ENCODE results near the gene KIF1B.

KIF1B gene

DNA sequence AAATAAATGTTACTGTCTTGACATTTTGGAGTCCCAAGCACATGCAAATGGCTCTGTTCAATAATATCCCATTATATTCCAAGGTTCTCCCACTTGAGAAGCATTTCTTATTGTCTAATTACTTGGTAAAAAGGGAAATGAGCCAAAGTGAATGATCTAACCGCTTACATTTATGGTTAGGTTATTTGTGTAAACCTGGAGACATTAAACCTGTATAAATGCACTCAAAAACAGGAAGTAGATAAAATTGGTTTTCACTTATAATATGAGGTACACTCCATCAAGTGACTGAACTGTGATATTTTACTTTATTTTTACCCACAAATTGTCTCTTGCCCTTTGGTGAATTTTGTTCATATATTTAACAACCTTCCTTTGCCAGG is 26.8 kb downstream of the KIF1B start:
- Histone ChIP-seq H3K9me2 (replicated peaks; ENCODE audit: insufficient read depth, low read length) (no peaks in the 10 kb centered on the region), H3K9me3 (replicated peaks; ENCODE audit: insufficient read depth, low read length) (no peaks in the 10 kb centered on the region), H3K4me3 (ENCODE audit: low read length) (no peak overlapping the region), H2AFZ (ENCODE audit: low read length) (no peak overlapping the region), H3K9ac (ENCODE audit: low read length) (no peak overlapping the region), H3K79me2 (ENCODE audit: low read length) (peaks cover 31% of the 10 kb centered on the region), H3F3A (ENCODE audit: insufficient read depth, low read length) (no peaks in the 10 kb centered on the region), H3K4me2 (ENCODE audit: low read depth, low read length) (no peak overlapping the region), H3K4me1 (ENCODE audit: low read length) (peaks cover 6% of the 10 kb centered on the region; the same call in 1 of the 2 replicates), H4K20me1 (ENCODE audit: insufficient read depth, low read length) (no peaks in the 10 kb centered on the region), H3K27ac (ENCODE audit: low read length) (peak overlapping the region; percentile 4; the same call in 1 of the 2 replicates), H3K27me3 (replicated peaks; ENCODE audit: insufficient read depth, low read length) (no peaks in the 10 kb centered on the region), H3K36me3 (replicated peaks; ENCODE audit: insufficient read depth, low read length) (no peaks in the 10 kb centered on the region)
- TF ChIP-seq, protein P1, sequence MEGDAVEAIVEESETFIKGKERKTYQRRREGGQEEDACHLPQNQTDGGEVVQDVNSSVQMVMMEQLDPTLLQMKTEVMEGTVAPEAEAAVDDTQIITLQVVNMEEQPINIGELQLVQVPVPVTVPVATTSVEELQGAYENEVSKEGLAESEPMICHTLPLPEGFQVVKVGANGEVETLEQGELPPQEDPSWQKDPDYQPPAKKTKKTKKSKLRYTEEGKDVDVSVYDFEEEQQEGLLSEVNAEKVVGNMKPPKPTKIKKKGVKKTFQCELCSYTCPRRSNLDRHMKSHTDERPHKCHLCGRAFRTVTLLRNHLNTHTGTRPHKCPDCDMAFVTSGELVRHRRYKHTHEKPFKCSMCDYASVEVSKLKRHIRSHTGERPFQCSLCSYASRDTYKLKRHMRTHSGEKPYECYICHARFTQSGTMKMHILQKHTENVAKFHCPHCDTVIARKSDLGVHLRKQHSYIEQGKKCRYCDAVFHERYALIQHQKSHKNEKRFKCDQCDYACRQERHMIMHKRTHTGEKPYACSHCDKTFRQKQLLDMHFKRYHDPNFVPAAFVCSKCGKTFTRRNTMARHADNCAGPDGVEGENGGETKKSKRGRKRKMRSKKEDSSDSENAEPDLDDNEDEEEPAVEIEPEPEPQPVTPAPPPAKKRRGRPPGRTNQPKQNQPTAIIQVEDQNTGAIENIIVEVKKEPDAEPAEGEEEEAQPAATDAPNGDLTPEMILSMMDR (IDR thresholded peaks at IDR 0.05; ENCODE audit: low read length) = no peak
- TF ChIP-seq EZH2phosphoT487 (IDR thresholded peaks at IDR 0.05; ENCODE audit: low read length) (no peak), EZH2 (optimal IDR thresholded peaks at IDR 0.05; ENCODE audit: low read depth, low read length) (no peak)
- DNase-seq = no peak

DNA sequence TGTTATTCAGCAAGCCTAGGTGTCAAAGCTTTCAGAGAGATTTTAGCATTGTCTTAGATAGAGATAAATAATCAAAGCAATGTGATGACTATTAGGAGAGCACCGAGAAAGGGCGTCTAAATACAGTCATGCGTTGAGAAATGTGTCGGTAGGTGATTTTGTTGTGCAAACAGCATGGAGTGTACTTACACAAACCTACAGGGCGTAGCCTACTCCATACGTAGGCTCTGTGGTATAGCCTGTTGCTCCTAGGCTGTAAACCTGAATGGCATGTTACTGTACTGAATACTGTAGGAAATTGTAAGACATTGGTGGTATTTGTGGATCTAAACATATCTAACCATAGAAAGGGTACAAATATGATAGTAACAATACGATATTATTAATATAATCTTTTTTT is 31.8 kb downstream of the KIF1B start:
- Histone ChIP-seq H3K4me1 (ENCODE audit: low read length) (no peaks in the 10 kb centered on the region), H3F3A (ENCODE audit: insufficient read depth, low read length) (no peaks in the 10 kb centered on the region), H2AFZ (ENCODE audit: low read length) (no peak overlapping the region), H3K9me3 (replicated peaks; ENCODE audit: insufficient read depth, low read length) (no peaks in the 10 kb centered on the region), H3K4me2 (ENCODE audit: low read depth, low read length) (no peak overlapping the region), H3K9me2 (replicated peaks; ENCODE audit: insufficient read depth, low read length) (no peaks in the 10 kb centered on the region), H3K79me2 (ENCODE audit: low read length) (peaks cover 55% of the 10 kb centered on the region), H3K4me3 (ENCODE audit: low read length) (no peak overlapping the region), H3K36me3 (replicated peaks; ENCODE audit: insufficient read depth, low read length) (no peaks in the 10 kb centered on the region), H4K20me1 (ENCODE audit: insufficient read depth, low read length) (no peaks in the 10 kb centered on the region), H3K27me3 (replicated peaks; ENCODE audit: insufficient read depth, low read length) (no peaks in the 10 kb centered on the region), H3K27ac (ENCODE audit: low read length) (no peak overlapping the region), H3K9ac (ENCODE audit: low read length) (no peak overlapping the region)
- no peak for DNase-seq
- TF ChIP-seq, protein P1 (IDR thresholded peaks at IDR 0.05; ENCODE audit: low read length) = no peak
- TF ChIP-seq EZH2phosphoT487 (IDR thresholded peaks at IDR 0.05; ENCODE audit: low read length) (no peak), EZH2 (optimal IDR thresholded peaks at IDR 0.05; ENCODE audit: low read depth, low read length) (no peak)

DNA sequence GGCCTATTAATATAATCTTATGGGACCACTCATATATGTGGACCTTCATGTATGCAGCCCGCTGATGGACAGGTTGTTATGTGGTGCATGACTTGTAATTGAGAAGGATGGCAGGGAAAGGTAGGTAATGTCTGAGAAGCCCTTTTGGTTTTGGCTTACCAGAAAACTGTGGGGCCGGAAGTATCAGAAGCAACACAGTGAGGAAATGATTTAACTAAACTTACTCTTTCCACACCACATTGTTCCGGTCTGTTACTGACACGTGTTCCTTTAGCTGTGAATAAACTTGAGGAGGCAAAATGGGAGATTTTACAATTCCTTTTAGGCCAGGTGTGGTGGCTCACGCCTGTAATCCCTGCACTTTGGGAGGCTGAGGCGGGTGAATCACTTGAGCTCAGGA is 32.4 kb downstream of the KIF1B start:
- Histone ChIP-seq H2AFZ (ENCODE audit: low read length) (no peak overlapping the region), H3K27ac (ENCODE audit: low read length) (no peak overlapping the region; the same call in 1 of the 2 replicates), H4K20me1 (ENCODE audit: insufficient read depth, low read length) (no peaks in the 10 kb centered on the region), H3K4me3 (ENCODE audit: low read length) (no peak overlapping the region), H3K4me1 (ENCODE audit: low read length) (no peaks in the 10 kb centered on the region), H3K9ac (ENCODE audit: low read length) (no peak overlapping the region), H3K9me3 (replicated peaks; ENCODE audit: insufficient read depth, low read length) (no peaks in the 10 kb centered on the region), H3K27me3 (replicated peaks; ENCODE audit: insufficient read depth, low read length) (no peaks in the 10 kb centered on the region), H3K9me2 (replicated peaks; ENCODE audit: insufficient read depth, low read length) (no peaks in the 10 kb centered on the region), H3K4me2 (ENCODE audit: low read depth, low read length) (no peak overlapping the region), H3F3A (ENCODE audit: insufficient read depth, low read length) (no peaks in the 10 kb centered on the region), H3K79me2 (ENCODE audit: low read length) (peaks cover 56% of the 10 kb centered on the region), H3K36me3 (replicated peaks; ENCODE audit: insufficient read depth, low read length) (no peaks in the 10 kb centered on the region)
- DNase-seq = peak; percentile 34
- TF ChIP-seq EZH2phosphoT487 (IDR thresholded peaks at IDR 0.05; ENCODE audit: low read length) (no peak), EZH2 (optimal IDR thresholded peaks at IDR 0.05; ENCODE audit: low read depth, low read length) (no peak)
- TF ChIP-seq, protein P1 (IDR thresholded peaks at IDR 0.05; ENCODE audit: low read length) = no peak

Measured in MM.1S (cell line).